Ascending aorta (tissue), 2 donors: Measurements from ENCODE around the gene CCND1. TPM values are rescaled to one million over a fixed set of nuclear protein-coding genes. Genes with fewer than 3 reads are reported as not detected.
"Not testable (repeated sequence)": the region's sequence is repeated elsewhere in the genome, so short reads cannot be mapped to it uniquely, and the experiment has no call there.

Source experiments
- DNase-seq, 2 donors: peaks; one replicate each; pipeline ENCODE4 v3.0.0-alpha.2; 2019; ENCODE audit warnings: low spot score in 2 of 2
- H3K27ac ChIP-seq, 2 donors: fragments of 200-600 bp; sonication (generic); one replicate each; pipeline ENCODE4 v1.5.1; 2016 to 2017; ENCODE audit warnings: mild to moderate bottlenecking in 1 of 2
- H3K27me3 ChIP-seq: fragments of 200-600 bp; sonication (generic); one replicate; pipeline ENCODE4 v1.5.1; 2017
- H3K36me3 ChIP-seq, 2 donors: fragments of 200-600 bp; sonication (generic); one replicate each; pipeline ENCODE4 v1.5.1; 2016
- H3K4me1 ChIP-seq, 2 donors: fragments of 200-600 bp; sonication (generic); one replicate each; pipeline ENCODE4 v1.5.1; 2016 to 2017; ENCODE audit warnings: mild to moderate bottlenecking in 1 of 2
- H3K4me3 ChIP-seq, 2 donors: fragments of 200-600 bp; sonication (generic); one replicate each; pipeline ENCODE4 v1.5.1; 2016 to 2017; ENCODE audit warnings: mild to moderate bottlenecking in 1 of 2
- H3K9me3 ChIP-seq, 2 donors: fragments of 200-600 bp; sonication (generic); one replicate each; pipeline ENCODE4 v1.5.1; 2016
- intact Hi-C: fragments of 100-400 bp; cut with DNase I; formaldehyde crosslinking; loops from one replicate; pipeline ENCODE4 v1.15.1; 2023
- total RNA-seq: library from RNA; depleted of rRNA; stranded (reverse); fragments of >200 nt; gene quantifications from one replicate; pipeline ENCODE4 v1.1.0, GENCODE V29; 2016
- TF ChIP-seq, protein P1 (sequence below), 3 experiments: fragments of 200-600 bp in 2 of 3; fragments of 450-650 bp in 1 of 3; sonication (generic) in 2 of 3; IDR thresholded peaks; one replicate each; pipeline ENCODE4 v1.5.1; 2016 to 2019; ENCODE audit warnings: antibody characterized with exemption in 3 of 3, mild to moderate bottlenecking in 1 of 3, moderate library complexity in 1 of 3

CCND1 gene
- total RNA-seq, 1 donor from 2014 or later: 90.6 TPM

DNA sequence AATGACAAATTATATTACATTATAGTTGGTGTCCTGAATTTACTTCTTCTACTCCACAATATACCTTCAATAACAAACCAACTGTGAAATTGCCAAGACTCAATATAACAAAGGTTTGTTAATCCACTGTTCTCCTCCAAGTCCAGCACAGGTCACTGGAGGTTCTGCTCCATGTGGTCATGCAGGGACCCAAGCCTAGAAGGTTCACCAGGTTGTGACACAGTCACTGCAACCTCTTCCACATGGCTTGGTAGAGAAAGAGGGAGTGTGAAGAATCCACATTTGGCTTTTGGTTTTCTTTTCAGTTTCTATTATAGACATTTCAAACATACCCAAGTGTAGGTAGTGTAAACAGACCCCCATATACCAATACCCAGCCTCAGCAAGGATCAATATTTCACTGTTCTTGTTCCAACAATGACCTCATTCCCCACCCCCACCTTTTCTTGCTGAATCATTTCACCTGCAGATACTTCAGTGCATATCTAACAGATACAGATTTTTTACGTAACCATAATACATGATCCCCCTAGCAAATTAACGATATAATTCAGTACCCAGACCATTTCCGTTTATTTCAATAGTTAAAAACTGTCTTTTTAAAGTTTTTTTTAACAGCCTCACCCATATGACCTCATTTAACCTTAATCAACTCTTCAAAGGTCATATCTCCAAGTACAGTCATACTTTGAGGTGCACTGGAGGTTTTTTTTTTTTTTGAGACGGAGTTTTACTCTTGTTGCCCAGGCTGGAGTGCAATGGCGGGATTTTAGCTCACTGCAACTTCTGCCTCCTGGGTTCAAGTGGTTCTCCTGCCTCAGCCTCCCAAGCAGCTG, 48.7 kb downstream of the CCND1 start:
- Histone ChIP-seq H3K9me3 (no peaks in the 10 kb centered on the region), H3K4me3 (no peak overlapping the region), H3K27me3 (no peaks in the 10 kb centered on the region), H3K4me1 (peaks cover 0 to 6% of the 10 kb centered on the region in 2 donors), H3K27ac (no peak overlapping the region), H3K36me3 (no peaks in the 10 kb centered on the region)
- DNase-seq: no peak
- TF ChIP-seq, protein P1, sequence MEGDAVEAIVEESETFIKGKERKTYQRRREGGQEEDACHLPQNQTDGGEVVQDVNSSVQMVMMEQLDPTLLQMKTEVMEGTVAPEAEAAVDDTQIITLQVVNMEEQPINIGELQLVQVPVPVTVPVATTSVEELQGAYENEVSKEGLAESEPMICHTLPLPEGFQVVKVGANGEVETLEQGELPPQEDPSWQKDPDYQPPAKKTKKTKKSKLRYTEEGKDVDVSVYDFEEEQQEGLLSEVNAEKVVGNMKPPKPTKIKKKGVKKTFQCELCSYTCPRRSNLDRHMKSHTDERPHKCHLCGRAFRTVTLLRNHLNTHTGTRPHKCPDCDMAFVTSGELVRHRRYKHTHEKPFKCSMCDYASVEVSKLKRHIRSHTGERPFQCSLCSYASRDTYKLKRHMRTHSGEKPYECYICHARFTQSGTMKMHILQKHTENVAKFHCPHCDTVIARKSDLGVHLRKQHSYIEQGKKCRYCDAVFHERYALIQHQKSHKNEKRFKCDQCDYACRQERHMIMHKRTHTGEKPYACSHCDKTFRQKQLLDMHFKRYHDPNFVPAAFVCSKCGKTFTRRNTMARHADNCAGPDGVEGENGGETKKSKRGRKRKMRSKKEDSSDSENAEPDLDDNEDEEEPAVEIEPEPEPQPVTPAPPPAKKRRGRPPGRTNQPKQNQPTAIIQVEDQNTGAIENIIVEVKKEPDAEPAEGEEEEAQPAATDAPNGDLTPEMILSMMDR (IDR thresholded peaks at IDR 0.05): no peak
- intact Hi-C loops: loop anchor here (5.0 kb wide), 1 partner anchor 198 kb away; no protein-coding TSS in a partner anchor

DNA sequence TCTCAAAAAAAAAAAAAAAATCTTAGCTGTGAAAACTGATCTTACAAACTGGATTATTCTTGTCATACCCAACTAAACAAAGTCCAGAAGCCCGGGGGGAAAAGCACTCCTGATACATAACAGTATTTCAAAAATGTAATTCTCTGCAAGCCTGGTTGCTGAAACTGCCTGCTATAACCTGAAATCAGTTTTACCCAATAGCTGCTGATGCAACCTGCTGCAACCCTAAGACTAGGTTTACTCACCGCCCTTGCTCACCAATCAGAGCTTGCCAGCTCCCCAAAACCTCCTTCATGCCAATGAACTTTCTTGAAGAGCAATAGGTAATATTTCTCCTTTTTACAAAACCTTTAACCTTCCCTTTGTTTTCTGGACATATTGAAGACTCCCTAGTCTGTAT, 50.5 kb downstream of the CCND1 start:
- intact Hi-C loops: no loop called here
- no peak overlapping the region for H3K27ac ChIP-seq
- H3K9me3 ChIP-seq: no peaks in the 10 kb centered on the region
- DNase-seq: no peak
- H3K27me3 ChIP-seq: no peaks in the 10 kb centered on the region
- no peaks in the 10 kb centered on the region for H3K4me1 ChIP-seq
- no peaks in the 10 kb centered on the region for H3K36me3 ChIP-seq
- TF ChIP-seq, protein P1 (IDR thresholded peaks at IDR 0.05): no peak
- no peak overlapping the region for H3K4me3 ChIP-seq

DNA sequence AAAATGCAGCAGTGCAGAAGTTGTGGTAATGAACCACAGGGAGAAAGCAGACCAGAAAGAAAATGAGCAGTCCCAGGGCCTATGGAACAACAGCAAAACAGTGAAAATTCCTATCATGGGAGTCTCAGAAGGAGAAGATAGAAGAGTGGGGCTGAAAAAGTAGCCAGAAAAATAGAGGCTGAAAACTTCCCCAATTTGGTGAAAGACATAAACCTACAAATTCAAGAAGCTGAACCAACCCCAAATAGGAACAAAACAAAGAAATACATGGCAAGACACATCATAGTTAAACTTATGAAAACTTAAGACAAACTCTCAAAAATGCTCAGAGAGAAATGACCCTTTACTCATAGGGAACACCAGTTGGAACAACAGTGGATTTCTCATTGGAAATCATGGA, 51.5 kb downstream of the CCND1 start:
- TF ChIP-seq, protein P1 (IDR thresholded peaks at IDR 0.05): no peak
- Histone ChIP-seq H3K27me3 (no peaks in the 10 kb centered on the region), H3K9me3 (no peaks in the 10 kb centered on the region), H3K36me3 (no peaks in the 10 kb centered on the region), H3K4me1 (no peaks in the 10 kb centered on the region), H3K4me3 (no peak overlapping the region), H3K27ac (no peak overlapping the region)
- DNase-seq: no peak
- intact Hi-C loops: no loop called here

DNA sequence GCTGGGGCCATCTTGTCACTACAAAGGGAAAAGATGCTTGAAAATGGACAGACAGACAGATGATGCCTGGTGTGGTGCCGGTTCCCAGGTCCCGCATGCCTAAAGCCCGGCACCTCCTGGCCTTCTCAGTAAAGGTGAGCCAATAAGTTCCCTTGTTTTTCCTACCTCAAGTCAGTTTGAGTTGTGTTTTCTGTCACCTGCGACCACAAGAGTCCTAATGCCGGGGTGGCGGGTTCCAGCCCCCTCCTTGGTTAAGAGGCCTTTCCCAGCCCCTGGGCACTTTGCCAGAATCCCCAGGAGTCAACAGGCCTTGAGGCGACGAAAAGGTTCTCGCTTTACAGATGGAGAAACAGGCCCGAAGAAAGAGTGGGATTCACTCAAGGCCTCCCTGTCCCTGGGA, 53.8 kb downstream of the CCND1 start:
- H3K27me3 ChIP-seq: no peaks in the 10 kb centered on the region
- intact Hi-C loops: no loop called here
- no peak for DNase-seq
- no peaks in the 10 kb centered on the region for H3K9me3 ChIP-seq
- no peak overlapping the region for H3K27ac ChIP-seq
- no peak overlapping the region for H3K4me3 ChIP-seq
- TF ChIP-seq, protein P1 (IDR thresholded peaks at IDR 0.05): no peak
- H3K4me1 ChIP-seq: no peaks in the 10 kb centered on the region
- no peaks in the 10 kb centered on the region for H3K36me3 ChIP-seq

DNA sequence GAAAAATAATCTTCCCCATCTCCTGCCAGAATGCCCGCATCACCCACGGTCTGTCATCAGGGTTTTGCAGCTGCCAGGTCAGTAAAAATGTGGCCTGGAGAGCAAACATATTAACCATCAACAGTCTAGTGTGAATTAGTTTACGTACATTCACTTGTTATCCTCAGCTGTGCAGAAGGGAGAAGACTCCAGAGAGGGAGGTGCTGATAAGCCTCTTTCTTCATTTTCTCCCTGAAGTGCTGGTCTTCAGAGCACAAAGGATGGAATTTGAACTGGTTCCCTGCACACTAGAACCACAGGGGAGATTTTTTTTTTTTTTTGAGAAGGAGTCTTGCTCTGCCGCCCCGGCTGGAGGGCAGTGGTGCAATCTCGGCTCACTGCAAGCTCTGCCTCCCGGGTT, 54.6 kb downstream of the CCND1 start:
- no peaks in the 10 kb centered on the region for H3K36me3 ChIP-seq
- H3K27me3 ChIP-seq: no peaks in the 10 kb centered on the region
- H3K27ac ChIP-seq: no peak overlapping the region
- no peak for DNase-seq
- intact Hi-C loops: no loop called here
- H3K9me3 ChIP-seq: no peaks in the 10 kb centered on the region
- no peaks in the 10 kb centered on the region for H3K4me1 ChIP-seq
- no peak overlapping the region for H3K4me3 ChIP-seq
- TF ChIP-seq, protein P1 (IDR thresholded peaks at IDR 0.05): no peak

DNA sequence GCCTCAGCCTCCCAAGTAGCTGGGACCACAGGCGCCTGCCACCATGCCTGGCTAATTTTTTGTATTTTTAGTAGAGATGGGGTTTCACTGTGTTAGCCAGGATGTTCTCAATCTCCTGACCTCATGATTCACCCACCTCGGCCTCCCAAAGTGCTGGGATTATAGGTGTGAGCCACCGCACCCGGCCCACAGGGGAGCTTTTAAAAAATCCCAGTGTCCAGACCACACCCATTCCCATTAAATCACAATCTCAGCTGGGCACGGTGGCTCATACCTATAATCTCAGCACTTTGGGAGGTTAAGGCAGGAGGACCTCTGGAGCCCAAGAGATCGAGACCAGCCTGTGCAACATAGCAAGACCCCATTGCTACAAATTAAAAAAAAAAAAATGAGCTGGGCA, 55.0 kb downstream of the CCND1 start:
- H3K4me1 ChIP-seq, intact Hi-C loops, DNase-seq, H3K36me3 ChIP-seq, H3K9me3 ChIP-seq, H3K4me3 ChIP-seq, H3K27ac ChIP-seq, H3K27me3 ChIP-seq: not testable (repeated sequence)
